ENCODE results near the gene DISC1. TPM values are rescaled to one million over a fixed set of nuclear protein-coding genes. Genes with fewer than 3 reads are reported as not detected.

Gene DISC1
- total and polyA plus RNA-seq, 2 donors (not counting 3 experiments of a cell fraction or from before 2014, with no cell fraction given), result 3.3 to 14.7 TPM

GRCh38 chr1:231896806-231897205, 270.2 kb downstream of the DISC1 start:
- no peaks in the 10 kb centered on the region for H3K79me2 ChIP-seq (ENCODE audit: control insufficient read depth, insufficient read depth, low read length)
- ChIA-PET CTCF (interaction anchor here (1.1 kb wide), 1 partner anchor 13 kb away, joined by 3 read pairs; no protein-coding TSS in a partner anchor), POLR2A (no interaction called here)
- H2AFZ ChIP-seq (ENCODE audit: low read depth, low read length), result no peak overlapping the region
- no peak for FAIRE-seq
- no peaks in the 10 kb centered on the region for H3K4me1 ChIP-seq (ENCODE audit: control insufficient read depth, extremely low read depth, insufficient read depth, low read length)
- no peak overlapping the region for H3K9ac ChIP-seq (replicated peaks; ENCODE audit: extremely low read depth, insufficient read depth, low read length)
- no peak overlapping the region for H3K4me2 ChIP-seq (ENCODE audit: insufficient read depth, low read length)
- H3K36me3 ChIP-seq (ENCODE audit: control insufficient read depth in 2 of 2, extremely low read depth in 1 of 2, insufficient read depth in 2 of 2, low read length in 2 of 2), result no peaks in the 10 kb centered on the region
- H3K27ac ChIP-seq (ENCODE audit: insufficient read depth, low read depth, low read length), result no peak overlapping the region
- TF ChIP-seq POLR2AphosphoS5 (IDR thresholded peaks at IDR 0.05; ENCODE audit: insufficient read depth, low read depth, low read length) (no peak), MYC (IDR thresholded peaks at IDR 0.05; ENCODE audit: low read depth, low read length) (no peak), CTCF (IDR thresholded peaks at IDR 0.05; ENCODE audit: extremely low read depth in 1 of 2, insufficient read depth in 1 of 2, low read depth in 1 of 2, low read length in 2 of 2) (no peak), POLR2A (IDR thresholded peaks at IDR 0.05; ENCODE audit: low read depth, low read length) (no peak), MAX (IDR thresholded peaks at IDR 0.05; ENCODE audit: insufficient read depth, insufficient read length) (no peak), JUN (IDR thresholded peaks at IDR 0.05; ENCODE audit: borderline replicate concordance, insufficient read depth, insufficient read length, low read depth) (no peak)
- H3K9me3 ChIP-seq (replicated peaks; ENCODE audit: control insufficient read depth, insufficient read depth, low read length), result no peaks in the 10 kb centered on the region
- no peaks in the 10 kb centered on the region for H3K9me1 ChIP-seq (replicated peaks; ENCODE audit: control insufficient read depth, extremely low read depth, insufficient read depth, low read length)
- no peaks in the 10 kb centered on the region for H4K20me1 ChIP-seq (replicated peaks; ENCODE audit: control insufficient read depth, extremely low read depth, insufficient read depth, low read length)
- no TSS peak for BruUV-seq (replicated peaks)
- H3K27me3 ChIP-seq (ENCODE audit: control insufficient read depth in 2 of 2, insufficient read depth in 2 of 2, low read length in 2 of 2), result no peaks in the 10 kb centered on the region
- DNase-seq (ENCODE audit: low read depth, low spot score), result no peak
- no peak overlapping the region for H3K4me3 ChIP-seq (replicated peaks in 1 of 3; ENCODE audit: insufficient read depth in 1 of 3, low read depth in 1 of 3, low read length in 3 of 3)
- dilution Hi-C loops (cut with MboI; ENCODE audit: extremely low pct_ligation_motif_present, low sequenced_read_pairs), result no loop called here
- intact Hi-C loops (cut with micrococcal nuclease), result no loop called here

GRCh38 chr1:231899046-231899445, 272.5 kb downstream of the DISC1 start:
- Histone ChIP-seq H3K4me3 (replicated peaks in 1 of 3; ENCODE audit: insufficient read depth in 1 of 3, low read depth in 1 of 3, low read length in 3 of 3) (no peak overlapping the region), H4K20me1 (replicated peaks; ENCODE audit: control insufficient read depth, extremely low read depth, insufficient read depth, low read length) (no peaks in the 10 kb centered on the region), H2AFZ (ENCODE audit: low read depth, low read length) (no peak overlapping the region), H3K4me2 (ENCODE audit: insufficient read depth, low read length) (no peak overlapping the region), H3K79me2 (ENCODE audit: control insufficient read depth, insufficient read depth, low read length) (no peaks in the 10 kb centered on the region), H3K27me3 (ENCODE audit: control insufficient read depth in 2 of 2, insufficient read depth in 2 of 2, low read length in 2 of 2) (no peaks in the 10 kb centered on the region), H3K9me3 (replicated peaks; ENCODE audit: control insufficient read depth, insufficient read depth, low read length) (no peaks in the 10 kb centered on the region), H3K27ac (ENCODE audit: insufficient read depth, low read depth, low read length) (no peak overlapping the region), H3K9ac (replicated peaks; ENCODE audit: extremely low read depth, insufficient read depth, low read length) (no peak overlapping the region), H3K36me3 (ENCODE audit: control insufficient read depth in 2 of 2, extremely low read depth in 1 of 2, insufficient read depth in 2 of 2, low read length in 2 of 2) (no peaks in the 10 kb centered on the region), H3K4me1 (ENCODE audit: control insufficient read depth, extremely low read depth, insufficient read depth, low read length) (no peaks in the 10 kb centered on the region), H3K9me1 (replicated peaks; ENCODE audit: control insufficient read depth, extremely low read depth, insufficient read depth, low read length) (no peaks in the 10 kb centered on the region)
- POLR2A ChIA-PET, result no interaction called here
- FAIRE-seq, result no peak
- intact Hi-C loops (cut with micrococcal nuclease) (no loop called here), dilution Hi-C loops (cut with MboI; ENCODE audit: extremely low pct_ligation_motif_present, low sequenced_read_pairs) (no loop called here)
- CTCF ChIA-PET, result no interaction called here
- TF ChIP-seq GATA2 (IDR thresholded peaks at IDR 0.05; ENCODE audit: insufficient read depth, insufficient read length, low read depth, low read length) (no peak), MYC (IDR thresholded peaks at IDR 0.05; ENCODE audit: low read depth, low read length) (no peak), FOS (IDR thresholded peaks at IDR 0.05; ENCODE audit: borderline replicate concordance, insufficient read depth, low read length) (no peak), JUN (IDR thresholded peaks at IDR 0.05; ENCODE audit: borderline replicate concordance, insufficient read depth, insufficient read length, low read depth) (no peak), POLR2AphosphoS5 (IDR thresholded peaks at IDR 0.05; ENCODE audit: insufficient read depth, low read depth, low read length) (no peak), CTCF (IDR thresholded peaks at IDR 0.05; ENCODE audit: extremely low read depth in 1 of 2, insufficient read depth in 1 of 2, low read depth in 1 of 2, low read length in 2 of 2) (no peak), POLR2A (IDR thresholded peaks at IDR 0.05; ENCODE audit: low read depth, low read length) (no peak), MAX (IDR thresholded peaks at IDR 0.05; ENCODE audit: insufficient read depth, insufficient read length) (no peak), EZH2 (IDR thresholded peaks at IDR 0.05; ENCODE audit: borderline replicate concordance, low read depth, low read length, severe bottlenecking) (no peak)
- no TSS peak for BruUV-seq (replicated peaks)
- no peak for DNase-seq (ENCODE audit: low read depth, low spot score)
